ENCODE measurements around the gene STMND1.

The STMND1 gene

DNA sequence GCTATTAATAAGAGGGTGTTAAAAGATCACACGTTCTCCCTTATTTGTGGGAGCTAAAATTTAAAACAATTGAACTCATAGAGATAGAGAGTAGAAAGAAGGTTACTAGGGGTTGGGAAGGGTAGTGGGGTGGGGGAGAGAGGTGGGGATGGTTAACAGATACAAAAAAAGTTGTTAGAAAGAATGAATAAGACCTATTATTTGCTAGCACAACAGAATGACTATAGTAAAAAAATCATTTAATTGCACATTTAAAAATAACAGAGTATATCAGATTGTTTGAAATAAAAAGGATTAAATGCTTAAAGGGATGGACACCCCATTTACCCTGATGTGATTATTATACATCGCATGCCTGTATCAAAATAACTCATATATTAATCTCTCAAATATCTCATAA, 43.3 kb upstream of the STMND1 start:
- TF ChIP-seq, protein P1, sequence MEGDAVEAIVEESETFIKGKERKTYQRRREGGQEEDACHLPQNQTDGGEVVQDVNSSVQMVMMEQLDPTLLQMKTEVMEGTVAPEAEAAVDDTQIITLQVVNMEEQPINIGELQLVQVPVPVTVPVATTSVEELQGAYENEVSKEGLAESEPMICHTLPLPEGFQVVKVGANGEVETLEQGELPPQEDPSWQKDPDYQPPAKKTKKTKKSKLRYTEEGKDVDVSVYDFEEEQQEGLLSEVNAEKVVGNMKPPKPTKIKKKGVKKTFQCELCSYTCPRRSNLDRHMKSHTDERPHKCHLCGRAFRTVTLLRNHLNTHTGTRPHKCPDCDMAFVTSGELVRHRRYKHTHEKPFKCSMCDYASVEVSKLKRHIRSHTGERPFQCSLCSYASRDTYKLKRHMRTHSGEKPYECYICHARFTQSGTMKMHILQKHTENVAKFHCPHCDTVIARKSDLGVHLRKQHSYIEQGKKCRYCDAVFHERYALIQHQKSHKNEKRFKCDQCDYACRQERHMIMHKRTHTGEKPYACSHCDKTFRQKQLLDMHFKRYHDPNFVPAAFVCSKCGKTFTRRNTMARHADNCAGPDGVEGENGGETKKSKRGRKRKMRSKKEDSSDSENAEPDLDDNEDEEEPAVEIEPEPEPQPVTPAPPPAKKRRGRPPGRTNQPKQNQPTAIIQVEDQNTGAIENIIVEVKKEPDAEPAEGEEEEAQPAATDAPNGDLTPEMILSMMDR (IDR thresholded peaks at IDR 0.05; ENCODE audit: insufficient read depth, low read length, poor library complexity, severe bottlenecking), result no peak
- TF ChIP-seq EZH2phosphoT487 (conservative IDR thresholded peaks at IDR 0.05; ENCODE audit: low read length), result no peak
- no peaks in the 10 kb centered on the region for H4K20me1 ChIP-seq (ENCODE audit: low read depth, low read length)
- no peaks in the 10 kb centered on the region for H3F3A ChIP-seq (ENCODE audit: insufficient read depth)

DNA sequence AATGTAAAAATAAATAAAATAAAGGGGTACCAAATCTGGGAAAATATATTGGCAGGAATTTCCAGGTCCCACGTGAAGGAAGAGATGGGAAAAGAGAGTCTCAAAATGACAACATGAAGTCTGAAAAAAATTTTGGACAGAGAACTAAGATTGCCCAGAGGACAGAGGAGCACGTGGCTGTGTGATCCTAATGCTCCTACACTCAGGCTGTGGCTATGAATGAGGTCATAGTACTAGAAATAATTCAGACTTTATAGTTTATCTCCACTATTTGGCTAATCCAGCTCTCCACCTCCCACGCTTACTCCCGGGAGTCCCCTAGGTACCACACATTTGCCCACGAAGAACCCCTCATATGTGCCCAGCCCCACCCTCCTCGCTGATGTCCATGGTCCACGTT, 42.8 kb upstream of the STMND1 start:
- TF ChIP-seq, protein P1 (IDR thresholded peaks at IDR 0.05; ENCODE audit: insufficient read depth, low read length, poor library complexity, severe bottlenecking), result no peak
- no peak for TF ChIP-seq EZH2phosphoT487 (conservative IDR thresholded peaks at IDR 0.05; ENCODE audit: low read length)
- Histone ChIP-seq H3K27ac (ENCODE audit: low read depth, low read length) (no peak overlapping the region), H3K4me3 (ENCODE audit: insufficient read depth, low read length, poor library complexity, severe bottlenecking) (no peak overlapping the region), H3K36me3 (ENCODE audit: low read length) (no peaks in the 10 kb centered on the region), H3K9ac (ENCODE audit: low read length) (no peak overlapping the region), H3K79me2 (ENCODE audit: insufficient read depth, low read length) (no peaks in the 10 kb centered on the region), H2AFZ (ENCODE audit: low read depth, low read length, severe bottlenecking) (no peak overlapping the region), H3K9me3 (ENCODE audit: insufficient read depth, low read length) (no peaks in the 10 kb centered on the region), H3K27me3 (ENCODE audit: low read length) (no peaks in the 10 kb centered on the region), H3K9me2 (replicated peaks; ENCODE audit: insufficient read depth, low read length) (no peaks in the 10 kb centered on the region), H4K20me1 (ENCODE audit: low read depth, low read length) (no peaks in the 10 kb centered on the region), H3K4me2 (ENCODE audit: low read depth, low read length, poor library complexity, severe bottlenecking) (no peak overlapping the region), H3F3A (ENCODE audit: insufficient read depth) (no peaks in the 10 kb centered on the region)

More for the DNA sequence above, 43.3 kb upstream of the STMND1 start:
- Histone ChIP-seq H2AFZ (ENCODE audit: low read depth, low read length, severe bottlenecking) (no peak overlapping the region), H3K4me3 (ENCODE audit: insufficient read depth, low read length, poor library complexity, severe bottlenecking) (no peak overlapping the region), H3K9me2 (replicated peaks; ENCODE audit: insufficient read depth, low read length) (no peaks in the 10 kb centered on the region), H3K79me2 (ENCODE audit: insufficient read depth, low read length) (no peaks in the 10 kb centered on the region), H3K9me3 (ENCODE audit: insufficient read depth, low read length) (no peaks in the 10 kb centered on the region), H3K9ac (ENCODE audit: low read length) (no peak overlapping the region), H3K36me3 (ENCODE audit: low read length) (no peaks in the 10 kb centered on the region), H3K27ac (ENCODE audit: low read depth, low read length) (no peak overlapping the region), H3K27me3 (ENCODE audit: low read length) (no peaks in the 10 kb centered on the region), H3K4me2 (ENCODE audit: low read depth, low read length, poor library complexity, severe bottlenecking) (no peak overlapping the region)

DNA sequence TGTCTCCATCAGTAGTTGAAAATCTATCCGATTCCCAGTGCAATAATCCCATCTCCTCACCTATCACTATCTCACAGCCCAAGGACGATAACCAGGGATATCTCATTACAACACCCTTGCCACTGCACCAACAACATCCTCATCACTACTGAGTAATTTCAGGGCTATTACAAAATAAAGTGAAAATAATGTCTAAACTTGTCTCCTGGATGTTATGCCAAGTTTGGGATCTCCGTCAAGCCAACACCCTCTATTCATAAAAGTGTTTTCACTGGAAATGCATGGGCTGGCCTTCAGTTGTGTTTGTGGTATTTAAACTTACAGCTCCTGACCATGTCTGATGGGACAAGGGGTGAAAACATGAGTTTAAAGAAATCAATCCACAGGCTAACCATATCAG, 42.0 kb upstream of the STMND1 start:
- no peak overlapping the region for H2AFZ ChIP-seq (ENCODE audit: low read depth, low read length, severe bottlenecking)
- no peaks in the 10 kb centered on the region for H3K9me3 ChIP-seq (ENCODE audit: insufficient read depth, low read length)
- no peaks in the 10 kb centered on the region for H4K20me1 ChIP-seq (ENCODE audit: low read depth, low read length)
- no peak overlapping the region for H3K4me3 ChIP-seq (ENCODE audit: insufficient read depth, low read length, poor library complexity, severe bottlenecking)
- H3F3A ChIP-seq (ENCODE audit: insufficient read depth), result no peaks in the 10 kb centered on the region
- H3K27ac ChIP-seq (ENCODE audit: low read depth, low read length), result no peak overlapping the region
- H3K27me3 ChIP-seq (ENCODE audit: low read length), result no peaks in the 10 kb centered on the region
- no peaks in the 10 kb centered on the region for H3K36me3 ChIP-seq (ENCODE audit: low read length)
- no peaks in the 10 kb centered on the region for H3K9me2 ChIP-seq (replicated peaks; ENCODE audit: insufficient read depth, low read length)
- H3K9ac ChIP-seq (ENCODE audit: low read length), result no peak overlapping the region
- TF ChIP-seq EZH2phosphoT487 (conservative IDR thresholded peaks at IDR 0.05; ENCODE audit: low read length), result no peak
- TF ChIP-seq, protein P1 (IDR thresholded peaks at IDR 0.05; ENCODE audit: insufficient read depth, low read length, poor library complexity, severe bottlenecking), result no peak
- no peaks in the 10 kb centered on the region for H3K79me2 ChIP-seq (ENCODE audit: insufficient read depth, low read length)
- H3K4me2 ChIP-seq (ENCODE audit: low read depth, low read length, poor library complexity, severe bottlenecking), result no peak overlapping the region
